NCI-H226 (cell line): Measurements from ENCODE around the gene IL27RA.
A peak's percentile ranks its signal among the peaks of the same experiment; 100 is the strongest.

ENCODE experiments used
- DNase-seq: peaks from one replicate; pipeline ENCODE4 v3.0.0-alpha.2; 2015

The IL27RA gene

DNA sequence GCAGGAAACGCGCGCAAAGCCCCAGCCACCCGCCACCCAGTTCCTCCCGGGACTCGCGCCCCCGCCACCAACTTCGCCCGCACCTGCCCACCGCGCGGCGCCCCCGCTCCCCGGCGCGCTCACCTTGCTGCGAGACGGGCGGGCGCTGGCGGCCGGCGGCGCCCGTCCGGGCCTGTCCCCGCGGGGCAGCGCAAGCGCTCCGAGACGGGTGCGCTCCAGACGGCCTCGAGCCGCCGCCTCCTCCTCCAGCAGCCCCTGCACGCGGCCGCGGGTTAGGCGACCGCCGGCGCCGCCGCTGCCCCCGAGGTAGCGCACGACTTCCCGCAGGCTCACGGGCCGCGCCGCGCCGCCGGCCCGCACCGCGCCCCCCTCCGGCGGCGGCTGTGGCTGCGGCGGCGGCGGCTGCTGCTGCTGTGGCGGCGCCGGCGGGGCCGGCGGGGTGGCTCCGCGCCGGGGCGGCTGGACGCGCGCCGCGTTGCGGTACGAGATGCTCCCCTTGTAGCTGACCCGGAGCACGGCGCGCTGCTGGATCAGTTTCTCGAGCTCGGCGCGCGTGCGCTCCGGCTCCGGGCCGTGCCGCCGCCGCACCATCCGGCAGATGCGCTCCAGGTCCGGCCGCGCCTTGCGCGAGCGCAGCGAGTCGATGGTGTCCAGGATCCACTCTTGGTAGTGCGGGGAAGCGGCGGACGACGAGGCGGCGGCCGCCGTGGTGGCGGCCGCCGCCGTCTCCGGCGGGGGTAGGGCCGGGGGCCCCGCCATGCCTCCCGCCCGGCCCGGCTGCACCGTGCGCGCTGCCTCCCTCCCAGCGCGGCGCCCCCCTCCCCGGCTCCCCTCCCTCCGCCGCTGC is 58.3 kb downstream of the IL27RA start:
- DNase-seq = peak; percentile 59

DNA sequence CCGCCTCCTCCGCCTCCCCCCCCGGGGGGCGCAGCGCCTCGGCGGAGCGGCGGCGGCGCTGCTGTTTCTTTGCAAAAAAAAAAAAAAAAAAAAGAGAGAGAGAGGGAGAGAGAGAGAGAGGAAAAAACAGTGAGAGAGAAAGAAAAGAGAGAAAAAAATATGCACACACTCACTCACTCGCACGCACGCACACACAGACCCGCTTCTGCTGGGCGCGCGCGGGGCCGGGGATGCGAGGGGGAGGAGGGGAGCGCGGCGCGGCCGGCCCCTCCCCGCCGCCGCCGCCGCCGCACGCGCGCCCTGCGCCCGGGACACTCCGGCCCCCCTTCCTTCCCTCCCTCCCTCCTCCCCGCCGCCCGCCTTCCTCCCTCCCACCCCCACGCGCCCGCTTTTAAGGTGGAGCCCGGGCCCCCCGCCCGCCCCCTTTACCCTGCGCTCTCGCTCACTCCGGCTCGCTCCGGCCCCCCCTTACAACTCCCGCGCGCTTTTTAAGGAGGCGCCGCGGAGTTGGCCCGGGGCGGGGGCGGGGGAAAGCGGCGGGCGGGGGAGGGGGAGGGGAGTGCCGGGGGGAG is 59.0 kb downstream of the IL27RA start, which contains the start of gene SAMD1:
SAMD1 (minus strand) TSS at position 243 of the 572 bp plus-strand sequence.
- peak; percentile 69 for DNase-seq

- peak; percentile 20 for DNase-seq
Measured at GRCh38 chr19:14091081-14091812, 59.7 kb downstream of the IL27RA start.

DNA sequence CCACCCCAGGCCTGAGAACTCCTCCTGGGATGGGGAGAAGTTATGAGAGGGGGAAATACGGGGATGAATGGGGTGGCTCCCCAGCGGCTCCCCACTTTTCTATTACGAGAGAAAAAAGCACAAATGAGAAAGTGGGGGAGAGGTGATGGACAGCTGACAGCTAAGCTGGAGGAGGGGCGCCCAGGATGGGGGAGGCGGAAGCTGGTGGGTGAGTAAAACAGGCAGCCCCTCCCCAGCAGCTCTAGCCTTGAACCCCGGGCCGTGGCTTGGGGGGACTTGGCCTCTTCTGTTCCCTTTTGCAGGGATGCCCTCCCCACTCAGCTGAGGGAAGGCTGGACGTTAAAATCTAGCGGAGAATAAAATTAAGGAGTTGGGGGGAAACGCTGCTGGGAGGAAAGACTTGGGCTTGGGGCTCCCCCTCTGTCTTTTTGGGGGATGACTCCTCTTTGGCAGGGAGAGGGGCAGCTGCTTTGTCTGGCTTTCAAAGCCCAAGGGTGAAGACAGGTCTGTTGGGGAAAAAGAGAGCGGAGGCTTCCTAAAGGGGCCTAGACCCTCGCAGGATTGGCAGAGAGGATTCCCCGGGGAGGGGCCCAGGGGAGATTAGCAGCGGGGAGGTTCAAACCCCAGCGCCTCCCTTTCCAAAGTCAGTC is 60.4 kb downstream of the IL27RA start:
- no peak for DNase-seq

DNA sequence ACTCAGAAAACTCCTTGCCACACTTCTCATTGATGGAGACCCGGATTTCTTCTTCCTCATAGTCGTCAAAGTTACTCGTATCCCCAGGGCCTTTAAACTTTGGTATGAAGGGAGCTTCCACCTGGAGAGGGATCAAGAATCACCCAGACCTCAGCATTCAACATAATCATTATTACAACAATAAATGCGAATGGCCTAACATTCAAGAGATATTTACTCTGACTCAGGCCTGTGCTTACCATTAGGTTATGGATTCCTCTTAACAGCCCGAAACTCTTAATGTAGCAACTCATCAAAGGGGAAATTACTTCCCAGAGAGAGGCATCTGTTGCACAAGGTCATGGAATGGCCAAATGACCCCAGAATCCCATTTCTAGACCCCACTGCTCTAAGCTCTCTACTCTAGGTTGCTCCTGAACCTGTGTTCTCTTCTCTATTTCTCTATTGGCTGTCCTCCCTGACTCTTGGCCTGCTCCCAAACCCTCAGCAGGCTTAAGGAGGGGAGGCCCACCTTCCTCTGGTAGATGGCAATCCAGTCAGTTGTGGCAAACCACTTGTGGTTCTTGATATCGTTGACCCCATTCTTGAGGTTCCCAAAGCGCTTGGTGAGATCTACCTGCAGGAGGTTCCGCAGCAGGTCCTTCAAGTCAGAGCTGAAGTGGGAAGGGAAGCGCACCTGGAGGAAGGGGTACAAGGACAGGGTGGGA is 61.7 kb downstream of the IL27RA start:
- no peak for DNase-seq

DNA sequence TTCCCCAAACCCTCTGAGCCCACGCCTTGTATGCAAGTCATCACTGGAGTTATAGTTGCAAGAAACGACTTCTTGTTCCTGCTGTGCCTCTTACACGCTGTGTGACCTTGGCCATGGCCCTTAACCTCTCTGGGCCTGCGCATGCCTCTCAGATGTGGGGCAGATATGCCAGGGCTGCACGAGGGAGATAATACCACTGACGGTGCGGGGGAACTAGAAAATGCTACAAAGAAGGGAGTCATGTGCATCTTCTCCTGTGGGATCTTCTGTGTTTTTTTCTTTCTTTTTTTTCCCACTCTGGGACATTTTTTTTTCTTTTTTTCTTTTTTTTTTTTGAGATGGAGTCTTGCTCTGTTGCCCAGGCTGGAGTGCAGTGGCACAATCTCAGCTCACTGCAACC is 63.3 kb downstream of the IL27RA start:
- DNase-seq = no peak

- DNase-seq = no peak
Measured at GRCh38 chr19:14096272-14096992, 64.9 kb downstream of the IL27RA start.

- DNase-seq = no peak
Measured at GRCh38 chr19:14097532-14098151, 66.1 kb downstream of the IL27RA start.

GRCh38 chr19:14101003-14101545 is 69.5 kb downstream of the IL27RA start:
- no peak for DNase-seq

- no peak for DNase-seq
Measured at GRCh38 chr19:14102102-14102696, 70.6 kb downstream of the IL27RA start.

DNA sequence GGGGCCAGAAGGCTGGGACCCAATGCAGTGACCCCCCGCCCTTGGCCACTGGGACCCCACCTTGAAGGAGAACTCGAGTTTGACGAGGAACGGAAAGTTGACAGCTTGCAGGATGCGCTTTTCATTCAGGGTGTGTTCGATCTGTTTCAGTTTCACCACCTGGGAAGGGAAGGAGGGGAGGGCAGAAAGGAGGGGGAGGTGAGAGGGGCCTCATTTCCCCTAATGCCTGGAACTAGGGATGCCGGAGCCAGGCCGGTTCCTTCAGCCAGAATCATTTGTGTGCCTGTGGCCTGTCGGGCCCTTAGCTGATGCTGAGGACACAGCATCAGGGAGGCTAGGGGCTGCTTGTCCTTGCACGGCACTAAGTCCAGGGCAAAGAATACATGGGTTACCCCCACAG is 71.2 kb downstream of the IL27RA start:
- no peak for DNase-seq
